BE2C (cell line): Measurements from ENCODE around the gene MDK.

Source experiments
- DNase-seq: peaks from one replicate; pipeline ENCODE4 v3.0.0-alpha.2; 2020
- H3K27me3 ChIP-seq: fragments of 250-450 bp; sonication (Bioruptor Pico); 2 replicates; pipeline ENCODE4 v1.5.1; 2020; ENCODE audit warnings: mild to moderate bottlenecking
- H3K36me3 ChIP-seq: fragments of 250-450 bp; sonication (Bioruptor Pico); 2 replicates; pipeline ENCODE4 v1.5.1; 2020; ENCODE audit warnings: mild to moderate bottlenecking
- H3K4me1 ChIP-seq: fragments of 250-450 bp; sonication (Bioruptor Pico); 2 replicates; pipeline ENCODE4 v1.5.1; 2020
- H3K4me3 ChIP-seq: 2 replicates; pipeline ENCODE4 v1.5.1; 2011; ENCODE audit warnings: low read depth, low read length
- H3K9me3 ChIP-seq: fragments of 250-450 bp; sonication (Bioruptor Pico); 2 replicates; pipeline ENCODE4 v1.5.1; 2020
- TF ChIP-seq, protein P1 (sequence below): IDR thresholded peaks from 2 replicates; pipeline ENCODE4 v1.5.1; 2012; ENCODE audit warnings: mild to moderate bottlenecking, low read depth, low read length

Gene MDK

DNA sequence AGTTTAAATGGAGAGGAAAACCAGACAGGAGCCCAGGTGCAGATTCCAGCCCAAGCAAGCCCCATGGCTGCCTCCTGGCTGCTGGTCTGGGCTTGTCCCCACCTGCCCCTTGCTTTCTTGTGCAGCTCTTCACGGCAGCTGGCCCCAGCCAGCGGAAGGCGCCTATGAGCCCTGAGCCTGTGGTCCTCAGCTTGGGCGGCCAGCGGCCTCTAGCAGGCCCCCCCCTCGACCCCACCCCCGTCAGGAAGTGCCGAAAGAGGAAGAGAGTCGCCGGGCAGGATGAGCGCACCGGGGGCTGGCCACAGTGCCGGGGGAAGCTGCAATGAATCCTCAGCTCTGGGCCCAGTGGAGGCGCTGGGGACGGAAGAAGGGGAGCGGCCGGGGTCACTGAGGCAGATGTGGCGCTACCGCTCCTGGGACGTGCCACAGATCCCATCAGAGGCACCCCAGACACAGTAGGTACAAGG is 36.3 kb upstream of the MDK start:
- TF ChIP-seq, protein P1, sequence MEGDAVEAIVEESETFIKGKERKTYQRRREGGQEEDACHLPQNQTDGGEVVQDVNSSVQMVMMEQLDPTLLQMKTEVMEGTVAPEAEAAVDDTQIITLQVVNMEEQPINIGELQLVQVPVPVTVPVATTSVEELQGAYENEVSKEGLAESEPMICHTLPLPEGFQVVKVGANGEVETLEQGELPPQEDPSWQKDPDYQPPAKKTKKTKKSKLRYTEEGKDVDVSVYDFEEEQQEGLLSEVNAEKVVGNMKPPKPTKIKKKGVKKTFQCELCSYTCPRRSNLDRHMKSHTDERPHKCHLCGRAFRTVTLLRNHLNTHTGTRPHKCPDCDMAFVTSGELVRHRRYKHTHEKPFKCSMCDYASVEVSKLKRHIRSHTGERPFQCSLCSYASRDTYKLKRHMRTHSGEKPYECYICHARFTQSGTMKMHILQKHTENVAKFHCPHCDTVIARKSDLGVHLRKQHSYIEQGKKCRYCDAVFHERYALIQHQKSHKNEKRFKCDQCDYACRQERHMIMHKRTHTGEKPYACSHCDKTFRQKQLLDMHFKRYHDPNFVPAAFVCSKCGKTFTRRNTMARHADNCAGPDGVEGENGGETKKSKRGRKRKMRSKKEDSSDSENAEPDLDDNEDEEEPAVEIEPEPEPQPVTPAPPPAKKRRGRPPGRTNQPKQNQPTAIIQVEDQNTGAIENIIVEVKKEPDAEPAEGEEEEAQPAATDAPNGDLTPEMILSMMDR: no peak
- DNase-seq: no peak
- Histone ChIP-seq H3K36me3 (no peaks in the 10 kb centered on the region), H3K9me3 (no peaks in the 10 kb centered on the region), H3K4me1 (no peaks in the 10 kb centered on the region), H3K27me3 (no peaks in the 10 kb centered on the region), H3K4me3 (no peak overlapping the region)

DNA sequence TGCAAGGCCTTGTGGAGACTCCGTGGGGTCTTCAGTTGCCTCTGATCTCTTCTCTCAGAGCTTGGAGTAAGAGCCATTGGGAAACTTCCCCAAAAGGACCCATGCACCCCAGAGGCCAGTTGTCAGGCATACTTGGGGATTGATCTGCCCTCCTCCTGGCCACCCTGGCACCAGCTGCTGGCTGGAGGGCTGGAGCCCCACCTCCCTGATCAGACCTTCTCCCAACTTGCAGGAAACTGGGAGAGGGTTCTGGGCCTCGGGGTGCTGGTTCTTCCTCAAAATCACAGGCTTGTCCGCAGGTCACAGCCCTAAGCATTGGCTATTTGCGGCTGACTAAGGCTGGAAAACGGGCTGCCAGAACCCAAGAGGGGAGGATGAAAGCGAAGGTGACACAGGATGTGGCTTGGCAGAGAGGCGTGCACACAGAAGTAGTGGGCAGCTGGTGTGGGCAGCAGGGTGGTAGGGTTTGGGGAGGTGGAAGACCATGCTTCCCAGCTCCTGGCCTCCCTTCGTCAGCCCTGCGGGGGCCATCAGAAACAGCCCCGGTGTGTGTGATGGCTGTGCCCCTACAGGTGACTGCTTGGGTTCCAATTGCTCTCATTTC is 35.5 kb upstream of the MDK start:
- TF ChIP-seq, protein P1: no peak
- Histone ChIP-seq H3K9me3 (no peaks in the 10 kb centered on the region), H3K27me3 (no peaks in the 10 kb centered on the region), H3K4me1 (no peaks in the 10 kb centered on the region), H3K36me3 (no peaks in the 10 kb centered on the region), H3K4me3 (no peak overlapping the region)
- DNase-seq: no peak

DNA sequence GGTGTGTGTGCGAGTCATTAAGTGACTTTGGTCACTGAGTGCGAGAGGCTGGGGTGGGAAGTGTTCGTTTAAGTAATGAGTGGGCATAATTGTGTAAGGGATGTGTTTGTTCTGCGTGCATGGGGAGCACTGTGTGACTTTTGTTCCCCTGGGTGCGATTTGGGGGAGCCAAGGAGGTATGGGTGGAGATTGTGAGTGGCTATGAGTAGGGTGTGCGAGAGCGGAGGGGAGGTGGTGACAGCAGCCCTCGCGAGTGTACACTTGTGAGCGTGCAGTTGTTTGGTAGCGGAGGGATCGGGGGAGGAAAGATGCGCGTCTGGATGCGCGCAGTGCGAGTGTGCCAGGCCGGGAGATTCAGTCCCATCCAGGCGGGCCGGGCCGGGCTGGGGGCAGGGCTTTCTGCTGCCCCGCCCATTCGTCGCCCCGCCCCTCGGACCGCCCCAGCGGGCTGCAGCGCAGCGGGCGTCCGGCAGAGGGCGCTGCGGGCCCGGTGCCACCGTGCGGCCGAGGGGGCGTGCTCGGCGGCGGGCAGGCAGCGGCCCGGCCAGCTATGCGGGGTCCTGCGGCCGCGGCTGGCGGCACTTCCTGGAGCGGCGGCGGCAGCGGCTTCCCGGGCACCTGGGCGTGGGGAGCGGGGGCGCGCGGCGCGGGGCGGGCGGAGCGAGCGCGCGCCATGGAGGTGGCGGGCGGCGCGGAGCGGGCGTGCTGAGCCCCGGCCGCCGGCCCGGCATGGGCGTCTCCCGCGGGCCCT is 34.4 kb upstream of the MDK start, which contains the start of gene DGKZ:
Gene DGKZ (plus strand): TSS at position 578 of the 751 bp plus-strand sequence. CDS start 197 bp downstream, outside the sequence.
- no peaks in the 10 kb centered on the region for H3K36me3 ChIP-seq
- H3K4me1 ChIP-seq: peaks cover 2% of the 10 kb centered on the region; the same call in 1 of the 2 replicates
- H3K4me3 ChIP-seq: peak within 1 kb of the TSS; percentile 67
- no peaks in the 10 kb centered on the region for H3K27me3 ChIP-seq
- peak; percentile 77 for DNase-seq
- TF ChIP-seq, protein P1: peak; percentile 23; the same call in 1 of the 2 replicates
- no peaks in the 10 kb centered on the region for H3K9me3 ChIP-seq

DNA sequence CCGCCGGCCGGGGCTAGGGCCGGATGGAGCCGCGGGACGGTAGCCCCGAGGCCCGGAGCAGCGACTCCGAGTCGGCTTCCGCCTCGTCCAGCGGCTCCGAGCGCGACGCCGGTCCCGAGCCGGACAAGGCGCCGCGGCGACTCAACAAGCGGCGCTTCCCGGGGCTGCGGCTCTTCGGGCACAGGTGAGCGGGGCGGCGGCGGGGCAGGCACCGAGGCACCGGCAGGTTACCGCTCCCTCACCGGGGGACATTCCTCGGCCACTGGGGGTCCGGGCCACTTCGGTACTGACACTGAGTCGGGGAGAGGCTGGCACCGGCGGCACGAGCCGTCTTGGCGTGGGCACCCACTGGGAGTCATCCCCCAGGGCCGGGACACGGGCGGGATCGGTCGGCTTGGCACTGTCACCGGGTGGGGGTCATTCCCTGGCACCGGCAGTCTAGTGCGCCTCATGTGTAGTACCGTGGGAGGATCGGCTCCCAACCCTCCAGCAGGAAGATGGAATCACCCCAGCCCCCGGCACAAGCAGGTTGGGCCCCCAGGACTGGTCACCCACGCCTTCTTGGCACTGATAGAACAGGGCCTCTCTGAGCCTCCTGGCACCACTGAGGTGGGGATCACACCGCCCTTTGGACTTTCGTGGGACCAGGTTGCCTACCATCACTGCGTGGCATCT is 33.7 kb upstream of the MDK start:
- DNase-seq: no peak
- Histone ChIP-seq H3K9me3 (no peaks in the 10 kb centered on the region), H3K36me3 (no peaks in the 10 kb centered on the region), H3K27me3 (no peaks in the 10 kb centered on the region), H3K4me3 (peak overlapping the region; percentile 67), H3K4me1 (peaks cover 2% of the 10 kb centered on the region; the same call in 1 of the 2 replicates)
- TF ChIP-seq, protein P1: no peak

DNA sequence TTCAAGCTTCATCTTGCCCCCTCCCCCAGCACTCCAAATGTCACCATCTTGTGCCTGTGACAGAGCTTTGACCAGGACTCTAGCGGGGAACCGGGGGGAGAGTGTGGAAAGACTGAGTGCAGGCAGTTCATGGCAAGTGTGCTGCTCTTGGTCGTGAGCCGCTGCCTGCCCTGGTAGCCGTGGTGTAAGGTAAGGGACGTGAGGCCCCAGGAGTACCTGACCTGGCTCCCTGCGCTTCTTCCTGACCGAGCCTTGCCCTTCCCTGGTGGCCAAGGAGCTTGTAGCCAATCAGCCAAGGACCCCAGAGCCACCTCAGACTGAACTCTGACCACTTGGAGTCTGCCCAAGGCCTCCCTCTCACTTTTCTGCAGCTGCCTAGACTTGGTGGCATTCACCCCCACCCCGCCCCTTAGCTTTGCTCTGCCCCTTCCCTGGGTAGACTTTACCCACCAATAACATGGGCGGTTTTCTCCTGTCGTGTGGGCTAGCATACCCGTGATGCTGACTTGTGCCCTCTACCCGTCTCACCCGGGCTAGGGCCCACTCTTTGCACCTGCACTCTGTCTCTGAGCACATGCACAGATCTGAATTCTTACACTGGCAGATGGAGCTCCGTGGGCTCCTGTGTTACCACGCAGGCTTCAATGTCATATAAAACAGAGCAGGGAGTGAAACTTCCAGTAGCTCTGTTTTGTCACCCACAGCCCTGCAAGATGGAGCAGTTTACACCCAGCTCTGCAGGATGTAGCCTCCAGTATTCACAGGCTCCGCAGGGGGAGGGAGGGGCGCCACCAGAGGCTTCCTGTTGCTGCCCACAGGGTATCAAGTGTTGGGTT is 32.7 kb upstream of the MDK start:
- no peak for DNase-seq
- Histone ChIP-seq H3K9me3 (no peaks in the 10 kb centered on the region), H3K36me3 (no peaks in the 10 kb centered on the region), H3K4me3 (peak overlapping the region; percentile 67), H3K4me1 (peaks cover 2% of the 10 kb centered on the region; the same call in 1 of the 2 replicates), H3K27me3 (no peaks in the 10 kb centered on the region)
- TF ChIP-seq, protein P1: no peak
